ENCODE results near the gene TMEM191B.
"Not testable (repeated sequence)": the region's sequence is repeated elsewhere in the genome, so short reads cannot be mapped to it uniquely, and the experiment has no call there.

Gene TMEM191B

GRCh38 chr22:18558939-18559338 lies 31.3 kb downstream of the TMEM191B start:
- not testable (repeated sequence) for DNase-seq

GRCh38 chr22:18560099-18560974 lies 32.7 kb downstream of the TMEM191B start:
- DNase-seq, result not testable (repeated sequence)

- not testable (repeated sequence) for DNase-seq
Measured at GRCh38 chr22:18570509-18571246, 43.1 kb downstream of the TMEM191B start.

GRCh38 chr22:18573483-18574164 lies 46.0 kb downstream of the TMEM191B start:
- not testable (repeated sequence) for DNase-seq

- DNase-seq, result not testable (repeated sequence)
Measured at GRCh38 chr22:18574555-18574954, 47.0 kb downstream of the TMEM191B start.

- not testable (repeated sequence) for DNase-seq
Measured at GRCh38 chr22:18575686-18576085, 48.1 kb downstream of the TMEM191B start.

DNA sequence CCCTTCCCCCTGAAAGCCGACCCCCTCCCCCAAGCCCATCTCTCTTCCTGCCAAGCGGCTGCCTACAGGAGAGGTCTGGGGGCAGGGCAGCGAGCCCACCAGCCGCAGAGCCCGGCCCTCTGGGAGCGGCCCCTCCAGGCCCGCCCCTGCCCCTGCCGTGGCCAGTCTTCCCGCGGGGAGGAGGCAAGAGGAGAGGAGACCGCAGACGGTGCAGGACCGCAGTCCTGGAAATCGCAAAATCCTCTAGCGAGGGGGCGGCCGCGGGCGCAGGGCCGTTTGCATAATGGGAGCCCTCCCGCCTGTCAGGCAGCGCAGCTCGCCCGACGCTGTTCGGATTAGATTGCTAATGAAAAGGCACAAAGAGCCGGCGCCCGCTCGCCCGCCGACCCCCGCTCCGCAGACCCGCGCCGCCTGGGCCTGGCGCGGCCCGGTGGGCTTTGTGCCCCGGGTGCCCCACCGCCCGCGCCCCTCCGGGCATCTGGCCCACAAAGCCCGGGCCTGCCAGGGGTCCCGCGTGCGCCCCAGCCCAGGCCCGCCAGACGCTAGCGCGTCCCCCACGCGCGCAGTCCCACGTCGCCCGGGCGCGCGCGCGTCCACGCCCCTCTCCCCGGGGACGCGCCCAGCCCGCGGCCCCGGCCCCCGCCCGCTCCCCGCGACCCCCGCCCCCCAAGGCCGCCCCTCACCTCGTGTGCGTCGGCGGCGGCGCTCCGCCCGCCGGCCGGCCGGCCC lies 49.7 kb downstream of the TMEM191B start:
- not testable (repeated sequence) for DNase-seq

DNA sequence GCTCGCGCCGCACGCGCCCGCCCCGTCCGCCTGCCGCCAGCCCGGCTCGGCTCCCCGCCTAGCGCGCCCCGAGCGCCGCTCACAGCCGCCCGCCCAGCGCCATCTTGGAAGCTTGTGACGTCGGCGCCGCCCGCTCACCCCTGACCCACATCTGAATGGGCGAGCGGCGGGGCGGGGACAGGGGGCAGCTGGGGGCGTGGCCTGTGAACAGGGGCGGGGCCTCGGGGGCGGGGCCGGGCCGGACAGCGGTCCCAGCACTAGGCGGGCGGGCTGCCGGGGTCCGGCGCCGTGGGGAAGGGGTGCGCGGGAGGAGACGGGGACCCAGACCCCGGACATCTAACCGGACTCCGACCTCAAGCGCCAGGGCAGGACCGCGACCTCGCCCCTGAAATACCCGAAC lies 50.2 kb downstream of the TMEM191B start:
- DNase-seq, result not testable (repeated sequence)

All from CD4-positive, alpha-beta T cell treated with Interleukin-4 for 1 hour (primary cell).